CD4-positive, alpha-beta T cell treated with Interleukin-17A for 1 hour (primary cell): ENCODE results near the gene CEP170B.
A peak's percentile ranks its signal among the peaks of the same experiment; 100 is the strongest.
"Not testable (repeated sequence)": the region's sequence is repeated elsewhere in the genome, so short reads cannot be mapped to it uniquely, and the experiment has no call there.

Source experiments
- DNase-seq: peaks from one replicate; pipeline ENCODE4 v3.0.0-alpha.2; 2020

Gene CEP170B

GRCh38 chr14:104865081-104865630, at the start of gene CEP170B:
Gene CEP170B (plus strand): TSS chr14:104865268. CDS start chr14:104868451, 3,183 bp downstream.
- peak; percentile 60 for DNase-seq

- no peak for DNase-seq
Observed at GRCh38 chr14:104816616-104816884, 48.5 kb upstream of the CEP170B start.

- no peak for DNase-seq
Observed at GRCh38 chr14:104817930-104818713, 46.9 kb upstream of the CEP170B start.

GRCh38 chr14:104818714-104819161, 46.3 kb upstream of the CEP170B start:
- no peak for DNase-seq

- DNase-seq: no peak
Observed at GRCh38 chr14:104819361-104819781, 45.7 kb upstream of the CEP170B start.

GRCh38 chr14:104820669-104821228, 44.3 kb upstream of the CEP170B start:
- DNase-seq: no peak

GRCh38 chr14:104821229-104821945, 43.7 kb upstream of the CEP170B start:
- DNase-seq: no peak

GRCh38 chr14:104821971-104822608, 43.0 kb upstream of the CEP170B start:
- DNase-seq: no peak

- no peak for DNase-seq
Observed at GRCh38 chr14:104822821-104823615, 42.0 kb upstream of the CEP170B start.

GRCh38 chr14:104824353-104824997, 40.6 kb upstream of the CEP170B start:
- no peak for DNase-seq

GRCh38 chr14:104826189-104826860, 38.7 kb upstream of the CEP170B start:
- peak; percentile 90 for DNase-seq

- no peak for DNase-seq
Observed at GRCh38 chr14:104826861-104827176, 38.2 kb upstream of the CEP170B start.

- DNase-seq: peak; percentile 69
Observed at GRCh38 chr14:104827177-104828055, 37.7 kb upstream of the CEP170B start.

- no peak for DNase-seq
Observed at GRCh38 chr14:104830781-104831180, 34.3 kb upstream of the CEP170B start.

- not testable (repeated sequence) for DNase-seq
Observed at GRCh38 chr14:104836171-104836935, 28.7 kb upstream of the CEP170B start.

GRCh38 chr14:104841730-104842129, 23.3 kb upstream of the CEP170B start:
- no peak for DNase-seq

GRCh38 chr14:104843006-104843405, 22.1 kb upstream of the CEP170B start:
- DNase-seq: no peak

GRCh38 chr14:104843442-104844305, 21.4 kb upstream of the CEP170B start:
- DNase-seq: no peak
